ENCODE data around the gene ZNF48. TPM values are rescaled to one million over a fixed set of nuclear protein-coding genes. Genes with fewer than 3 reads are reported as not detected.

Gene ZNF48
- total and polyA plus RNA-seq, 11 donors: 3.1 to 11.0 (median 5.9) TPM

- Histone ChIP-seq H3K4me3 (peak overlapping the region in 6 of 12 donors; percentile 68 to 99 (median 84)), H3K9me3 (no peaks in the 10 kb centered on the region), H3K36me3 (peaks cover 0 to 72% (median 59%) of the 10 kb centered on the region in 9 donors), H3K4me1 (peaks cover 12 to 47% (median 37%) of the 10 kb centered on the region in 12 donors), H3K27ac (peak overlapping the region in 9 of 12 donors; percentile 92 to 99 (median 94)), H3K27me3 (no peaks in the 10 kb centered on the region)
- WGBS, 4 donors: 62 to 75% (median 69%) methylated on average over 8 to 12 of the region's 12 CpGs
- ATAC-seq (no peak), DNase-seq (peak in 1 of 5 donors; percentile 29)
- no peak for TF ChIP-seq CTCF (IDR thresholded peaks at IDR 0.05)
- TF ChIP-seq POLR2A (IDR thresholded peaks at IDR 0.05): no peak
- intact Hi-C loops (cut with DNase I): loop anchor here in 3 of 10 donors (1.0 to 10.0 kb wide), 4 partner anchors 12 to 262 kb away; partner anchors contain the start of genes TBX6 (in 1 of the 3), YPEL3 (in 1 of the 3) and ZNF48 (in 1 of the 3)
Measured at GRCh38 chr16:30356401-30357084, 38.7 kb upstream of the ZNF48 start.

GRCh38 chr16:30357085-30357714 is 38.0 kb upstream of the ZNF48 start:
- no peaks in the 10 kb centered on the region for H3K27me3 ChIP-seq
- H3K36me3 ChIP-seq: peaks cover 0 to 72% (median 58%) of the 10 kb centered on the region in 9 donors
- intact Hi-C loops (cut with DNase I): loop anchor here in 3 of 10 donors (5.0 to 10.0 kb wide), 3 partner anchors 40 to 262 kb away; partner anchors contain the start of genes TBX6 (in 1 of the 3), YPEL3 (in 1 of the 3) and ZNF48 (in 1 of the 3)
- H3K4me3 ChIP-seq: no peak overlapping the region
- no peaks in the 10 kb centered on the region for H3K9me3 ChIP-seq
- WGBS, 4 donors: 60 to 81% (median 70%) methylated on average over 5 of the region's 5 CpGs
- no peak for ATAC-seq
- H3K27ac ChIP-seq: peak overlapping the region in 1 of 12 donors; percentile 92
- peaks cover 9 to 41% (median 31%) of the 10 kb centered on the region in 12 donors for H3K4me1 ChIP-seq
- no peak for DNase-seq
- no peak for TF ChIP-seq POLR2A (IDR thresholded peaks at IDR 0.05)
- no peak for TF ChIP-seq CTCF (IDR thresholded peaks at IDR 0.05)

- no peak for TF ChIP-seq POLR2A (IDR thresholded peaks at IDR 0.05)
- TF ChIP-seq CTCF (IDR thresholded peaks at IDR 0.05): no peak
- DNase-seq: no peak
- intact Hi-C loops (cut with DNase I): loop anchor here in 3 of 10 donors (5.0 to 10.0 kb wide), 3 partner anchors 39 to 263 kb away; partner anchors contain the start of genes TBX6 (in 1 of the 3), YPEL3 (in 1 of the 3) and ZNF48 (in 1 of the 3)
Measured at GRCh38 chr16:30357715-30358576, 37.3 kb upstream of the ZNF48 start.

More at GRCh38 chr16:30357715-30358576, 37.3 kb upstream of the ZNF48 start:
- no peak overlapping the region for H3K27ac ChIP-seq
- H3K36me3 ChIP-seq: peaks cover 0 to 72% (median 58%) of the 10 kb centered on the region in 9 donors
- ATAC-seq: no peak
- no peaks in the 10 kb centered on the region for H3K9me3 ChIP-seq
- no peak overlapping the region for H3K4me3 ChIP-seq
- peaks cover 5 to 33% (median 24%) of the 10 kb centered on the region in 12 donors for H3K4me1 ChIP-seq
- no peaks in the 10 kb centered on the region for H3K27me3 ChIP-seq
- 84 to 90% (median 87%) methylated on average over 36 to 37 of the region's 37 CpGs for WGBS, 4 donors

Data from heart left ventricle (tissue), 16 donors.